Lung (tissue), 12 donors: ENCODE results near the gene DLGAP4. TPM values are rescaled to one million over a fixed set of nuclear protein-coding genes. Genes with fewer than 3 reads are reported as not detected.

Source experiments
- ATAC-seq: fragments of 200-7000 bp; cut with Tn5 transposase; one replicate; pipeline ENCODE4 v1.9.1; 2020; ENCODE audit warnings: moderate number of reproducible peaks; ENCODE audit not compliant: insufficient read depth, low FRiP score
- DNase-seq, 3 donors: peaks; one replicate each; pipeline ENCODE4 v3.0.0-alpha.2; 2013 to 2017
- H3K27ac ChIP-seq, 2 donors: one replicate each; pipeline ENCODE4 v1.5.1; 2013; ENCODE audit warnings: mild to moderate bottlenecking in 2 of 2, moderate library complexity in 2 of 2, control low read depth in 1 of 2, inconsistent platforms in 1 of 2, low read depth in 1 of 2, low read length in 1 of 2
- H3K27me3 ChIP-seq, 3 donors: one replicate each; pipeline ENCODE4 v1.5.1; 2013; ENCODE audit warnings: low read length in 2 of 3; ENCODE audit not compliant: control insufficient read depth in 3 of 3, insufficient read depth in 3 of 3
- H3K36me3 ChIP-seq, 4 donors: one replicate each; pipeline ENCODE4 v1.5.1; 2013; ENCODE audit warnings: low read length in 4 of 4, mild to moderate bottlenecking in 1 of 4, moderate library complexity in 1 of 4; ENCODE audit not compliant: control insufficient read depth in 4 of 4, insufficient read depth in 4 of 4
- H3K4me1 ChIP-seq, 5 donors: one replicate each; pipeline ENCODE4 v1.5.1; 2013; ENCODE audit warnings: low read length in 5 of 5, mild to moderate bottlenecking in 2 of 5, moderate library complexity in 1 of 5; ENCODE audit not compliant: control insufficient read depth in 5 of 5, insufficient read depth in 5 of 5
- H3K4me3 ChIP-seq: one replicate; pipeline ENCODE4 v1.5.1; 2013; ENCODE audit warnings: mild to moderate bottlenecking, control low read depth, moderate library complexity
- H3K9ac ChIP-seq, 2 donors: one replicate each; pipeline ENCODE4 v1.5.1; 2013; ENCODE audit warnings: low read length in 2 of 2, control low read depth in 1 of 2; ENCODE audit not compliant: insufficient read depth in 1 of 2
- H3K9me3 ChIP-seq, 4 donors: one replicate each; pipeline ENCODE4 v1.5.1; 2013; ENCODE audit warnings: low read length in 3 of 4, mild to moderate bottlenecking in 1 of 4, moderate library complexity in 1 of 4; ENCODE audit not compliant: control insufficient read depth in 4 of 4, insufficient read depth in 3 of 4
- WGBS, 2 donors: extraction: QIAGEN DNeasy Blood & Tissue Kit; methylation state at CpG; one replicate each; pipeline ENCODE4 v1.1.7; 2013; 5-methylcytosine and 5-hydroxymethylcytosine counted together
- polyA plus RNA-seq, 2 donors: library from polyadenylated mRNA; stranded (reverse); fragments of 200-250 nt; gene quantifications; one replicate each; pipeline ENCODE4 v1.2.1, GENCODE V29; 2013
- total RNA-seq, 2 donors: library from RNA; depleted of rRNA in 1 of 2; stranded (reverse); fragments of >200 nt in 1 of 2; gene quantifications; one replicate each; pipeline ENCODE4 v1.2.1, GENCODE V29; 2014 to 2021
- TF ChIP-seq, protein P1 (sequence below): IDR thresholded peaks from 2 replicates; pipeline ENCODE4 v1.5.1; 2012; ENCODE audit warnings: mild to moderate bottlenecking; ENCODE audit errors: control extremely low read depth, extremely low read depth
- donor health status: control.
- donor health status: control.
- donor health status: Bipolar disorder and iron deficiency.
- donor health status: healthy.
- donor health status: DM: yes; HTN: yes; CAD: no.

DLGAP4 gene
- total and polyA plus RNA-seq, 4 donors = 34.6 to 67.6 (median 35.8) TPM

DNA sequence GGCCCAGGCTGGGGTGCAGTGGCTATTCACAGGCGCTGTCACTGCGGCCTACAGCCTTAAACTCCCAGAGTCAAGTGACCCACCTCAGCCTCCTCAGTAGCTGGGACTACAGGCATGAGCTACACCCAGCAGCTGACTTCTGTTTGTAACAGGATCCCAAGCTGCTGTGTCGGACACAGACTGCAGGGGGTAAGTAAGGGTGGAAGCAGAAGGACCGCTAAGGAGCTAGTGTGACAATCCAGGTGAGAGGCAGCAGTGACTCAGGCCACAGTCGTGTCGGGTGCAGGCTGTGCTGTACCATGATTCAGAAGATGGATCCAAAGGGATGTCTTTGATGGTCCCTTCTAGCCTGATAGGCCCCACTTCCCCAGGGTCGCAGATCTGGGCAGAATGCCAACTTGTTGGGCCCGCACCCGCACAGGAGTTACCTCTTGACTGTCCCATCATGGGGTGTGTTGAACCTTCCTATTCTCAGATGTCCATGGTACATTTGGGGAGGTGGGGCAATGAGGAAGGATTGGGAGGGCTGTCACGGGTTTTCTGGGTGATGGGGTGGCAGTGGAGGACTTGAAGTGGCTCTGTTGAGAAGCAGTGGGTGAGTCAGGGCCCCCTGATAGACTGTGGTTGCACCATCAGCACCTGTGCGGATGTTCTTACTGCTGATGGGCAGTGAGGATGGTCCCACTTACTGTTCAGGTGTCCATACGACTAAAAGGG lies 44.6 kb upstream of the DLGAP4 start:
- Histone ChIP-seq H3K27ac (no peak overlapping the region), H3K4me3 (no peak overlapping the region), H3K27me3 (no peaks in the 10 kb centered on the region), H3K4me1 (no peaks in the 10 kb centered on the region), H3K9me3 (no peaks in the 10 kb centered on the region), H3K9ac (no peak overlapping the region), H3K36me3 (peaks cover 0 to 9% (median 4%) of the 10 kb centered on the region in 4 donors)
- TF ChIP-seq, protein P1, sequence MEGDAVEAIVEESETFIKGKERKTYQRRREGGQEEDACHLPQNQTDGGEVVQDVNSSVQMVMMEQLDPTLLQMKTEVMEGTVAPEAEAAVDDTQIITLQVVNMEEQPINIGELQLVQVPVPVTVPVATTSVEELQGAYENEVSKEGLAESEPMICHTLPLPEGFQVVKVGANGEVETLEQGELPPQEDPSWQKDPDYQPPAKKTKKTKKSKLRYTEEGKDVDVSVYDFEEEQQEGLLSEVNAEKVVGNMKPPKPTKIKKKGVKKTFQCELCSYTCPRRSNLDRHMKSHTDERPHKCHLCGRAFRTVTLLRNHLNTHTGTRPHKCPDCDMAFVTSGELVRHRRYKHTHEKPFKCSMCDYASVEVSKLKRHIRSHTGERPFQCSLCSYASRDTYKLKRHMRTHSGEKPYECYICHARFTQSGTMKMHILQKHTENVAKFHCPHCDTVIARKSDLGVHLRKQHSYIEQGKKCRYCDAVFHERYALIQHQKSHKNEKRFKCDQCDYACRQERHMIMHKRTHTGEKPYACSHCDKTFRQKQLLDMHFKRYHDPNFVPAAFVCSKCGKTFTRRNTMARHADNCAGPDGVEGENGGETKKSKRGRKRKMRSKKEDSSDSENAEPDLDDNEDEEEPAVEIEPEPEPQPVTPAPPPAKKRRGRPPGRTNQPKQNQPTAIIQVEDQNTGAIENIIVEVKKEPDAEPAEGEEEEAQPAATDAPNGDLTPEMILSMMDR = no peak
- DNase-seq (no peak), ATAC-seq (peak; percentile 19)
- WGBS, 2 donors = 81 to 83% methylated on average over 12 of the region's 12 CpGs

DNA sequence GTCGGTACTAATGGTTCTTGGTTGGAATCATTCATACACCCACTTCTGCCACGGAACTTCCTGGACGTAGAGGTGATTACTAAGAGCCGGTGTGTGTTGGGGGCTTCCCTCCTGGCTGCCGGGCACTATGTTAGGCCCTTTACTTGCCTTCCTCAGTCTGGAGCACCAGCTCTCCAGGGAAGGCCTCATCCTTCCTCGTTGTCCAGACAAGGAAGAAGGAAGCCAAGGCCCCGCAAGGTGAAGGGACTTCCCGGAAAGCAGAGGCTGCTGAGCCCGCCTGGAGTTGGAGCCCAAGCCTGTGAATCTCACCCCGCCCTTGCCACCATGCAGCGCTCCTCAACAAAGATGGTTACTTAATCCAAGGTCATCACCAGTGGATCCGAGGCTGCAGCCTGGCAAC lies 43.7 kb upstream of the DLGAP4 start:
- H3K9me3 ChIP-seq = no peaks in the 10 kb centered on the region
- no peak for DNase-seq
- H3K4me1 ChIP-seq = no peaks in the 10 kb centered on the region
- ATAC-seq = no peak
- no peak overlapping the region for H3K27ac ChIP-seq
- WGBS, 2 donors = 88 to 91% methylated on average over 12 of the region's 12 CpGs
- H3K4me3 ChIP-seq = no peak overlapping the region
- H3K36me3 ChIP-seq = peaks cover 0 to 3% (median 0%) of the 10 kb centered on the region in 4 donors
- TF ChIP-seq, protein P1 = no peak
- no peak overlapping the region for H3K9ac ChIP-seq
- H3K27me3 ChIP-seq = no peaks in the 10 kb centered on the region

DNA sequence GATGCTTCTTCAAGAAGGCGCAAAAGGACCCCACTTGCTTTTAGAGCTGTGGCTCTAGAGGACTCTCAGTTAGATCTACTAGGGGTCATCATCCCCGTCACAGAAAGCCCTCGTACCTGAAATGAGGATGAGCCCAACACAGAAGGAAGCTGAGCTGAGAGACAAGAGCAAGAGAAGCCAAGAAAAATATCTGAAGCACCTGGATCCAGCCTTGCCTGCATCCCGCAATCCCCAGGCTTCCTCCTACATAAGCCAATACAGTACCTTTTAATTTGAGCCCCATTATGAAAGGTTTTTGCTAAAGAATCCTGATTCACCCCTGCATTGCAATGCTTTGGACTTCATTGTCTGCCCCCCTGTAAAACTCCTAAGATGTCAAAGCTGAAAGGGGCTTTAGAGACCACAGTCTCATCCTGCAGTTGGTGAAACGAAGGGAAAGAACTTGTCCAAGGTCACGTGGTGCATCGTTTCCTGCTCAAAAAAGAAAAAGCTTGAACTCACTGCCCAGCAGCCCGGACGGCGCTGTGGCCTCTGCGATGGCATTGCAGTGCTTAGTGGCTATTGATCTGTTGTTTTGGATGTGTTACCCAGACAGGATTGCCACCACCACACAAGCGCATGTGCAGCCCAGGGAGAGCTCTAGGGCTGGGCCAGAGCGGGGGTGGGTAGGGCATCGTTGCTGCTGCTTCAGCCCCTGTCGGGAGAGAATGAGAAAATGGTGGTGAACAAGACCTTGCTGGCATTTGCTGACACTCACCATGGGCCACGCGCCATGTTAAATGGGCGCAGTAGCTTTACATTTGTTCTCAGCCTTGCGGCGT lies 41.5 kb upstream of the DLGAP4 start:
- 88 to 90% methylated on average over 20 of the region's 20 CpGs for WGBS, 2 donors
- Histone ChIP-seq H3K36me3 (no peaks in the 10 kb centered on the region), H3K27ac (no peak overlapping the region), H3K4me1 (no peaks in the 10 kb centered on the region), H3K9ac (no peak overlapping the region), H3K4me3 (no peak overlapping the region), H3K9me3 (no peaks in the 10 kb centered on the region), H3K27me3 (no peaks in the 10 kb centered on the region)
- ATAC-seq = no peak
- TF ChIP-seq, protein P1 = no peak
- DNase-seq = no peak
